GM21619 (cell line): ENCODE results near the gene EPN1.
"Not testable (repeated sequence)": the region's sequence is repeated elsewhere in the genome, so short reads cannot be mapped to it uniquely, and the experiment has no call there.

Experiments used
- ATAC-seq: cut with Tn5 transposase; IDR thresholded peaks from one replicate; pipeline ENCODE4 v1.9.1; 2021; ENCODE audit not compliant: unreplicated experiment

EPN1 gene

GRCh38 chr19:55716531-55716930 lies 41.5 kb downstream of the EPN1 start:
- ATAC-seq = no peak

- ATAC-seq = no peak
These were observed 42.2 kb downstream of the EPN1 start for GRCh38 chr19:55717251-55717650.

- ATAC-seq = not testable (repeated sequence)
These were observed 43.1 kb downstream of the EPN1 start for GRCh38 chr19:55717879-55718711.

DNA sequence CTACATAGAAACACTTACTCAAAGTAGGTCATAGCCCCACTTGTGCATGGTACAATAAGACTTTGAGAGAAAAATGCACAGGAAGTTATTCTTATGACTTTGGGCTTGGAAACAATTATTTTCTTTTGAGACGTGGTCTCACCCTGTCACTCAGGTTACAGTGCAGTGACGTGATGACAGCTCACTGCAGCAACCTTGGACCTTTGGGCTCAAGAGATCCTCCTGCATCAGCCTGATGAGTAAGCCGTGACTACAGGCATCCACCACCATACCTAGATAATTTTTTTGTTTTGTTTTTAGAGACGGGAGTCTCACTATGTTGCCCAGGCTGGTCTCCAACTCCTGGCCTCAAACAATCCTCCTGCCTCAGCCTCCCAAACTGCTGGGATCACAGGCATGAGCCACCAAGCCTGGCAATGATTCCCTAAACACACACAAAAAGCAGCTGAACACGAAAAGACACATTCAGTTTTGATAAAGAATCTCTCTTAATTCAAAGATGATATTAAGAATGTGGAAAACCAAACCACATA lies 45.3 kb downstream of the EPN1 start:
- ATAC-seq = no peak

- ATAC-seq = no peak
These were observed 45.8 kb downstream of the EPN1 start for GRCh38 chr19:55720801-55721200.

DNA sequence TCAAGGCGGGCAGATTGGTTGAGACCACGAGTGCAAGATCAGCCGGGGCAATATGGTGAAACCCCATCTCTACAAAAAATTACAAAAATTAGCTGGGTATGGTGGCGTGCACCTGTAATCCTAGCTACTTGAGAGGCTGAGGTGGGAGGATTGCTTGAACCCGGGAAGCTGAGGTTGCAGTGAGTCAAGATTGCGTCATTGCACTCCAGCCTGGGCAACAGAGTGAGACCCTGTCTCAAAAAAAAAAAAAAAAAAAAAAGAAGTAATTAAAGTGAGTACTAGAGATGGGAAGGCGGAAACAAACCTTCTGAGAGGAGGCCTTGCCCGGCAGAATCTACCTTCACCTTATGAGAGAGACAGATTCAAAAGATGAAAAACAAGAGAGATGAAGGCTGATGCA lies 48.5 kb downstream of the EPN1 start:
- ATAC-seq = no peak

GRCh38 chr19:55730378-55730777 lies 55.4 kb downstream of the EPN1 start:
- not testable (repeated sequence) for ATAC-seq

GRCh38 chr19:55738302-55738701 lies 63.3 kb downstream of the EPN1 start, which contains the start of gene NLRP9:
Gene NLRP9, minus strand, starts transcription at chr19:55738402. Its CDS starts 28 bp downstream, at chr19:55738374.
- no peak for ATAC-seq

DNA sequence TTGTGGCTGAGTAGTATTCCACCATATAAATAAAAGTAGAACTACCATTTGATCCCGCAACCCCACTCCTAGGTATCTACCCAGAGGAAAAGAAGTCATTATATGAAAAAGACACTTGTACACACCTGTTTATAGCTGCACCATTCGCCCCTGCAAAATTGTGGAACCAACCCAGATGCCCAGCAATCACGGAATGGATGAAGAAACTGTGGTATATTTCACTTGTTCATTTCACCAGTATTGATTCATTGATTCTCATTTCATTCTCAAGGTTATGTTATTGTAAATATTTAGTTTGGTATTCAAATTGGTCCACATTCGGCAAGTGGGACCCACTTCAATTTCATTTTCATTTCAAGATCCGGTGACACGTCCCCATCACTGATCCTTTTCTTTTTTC lies 75.7 kb downstream of the EPN1 start:
- no peak for ATAC-seq

DNA sequence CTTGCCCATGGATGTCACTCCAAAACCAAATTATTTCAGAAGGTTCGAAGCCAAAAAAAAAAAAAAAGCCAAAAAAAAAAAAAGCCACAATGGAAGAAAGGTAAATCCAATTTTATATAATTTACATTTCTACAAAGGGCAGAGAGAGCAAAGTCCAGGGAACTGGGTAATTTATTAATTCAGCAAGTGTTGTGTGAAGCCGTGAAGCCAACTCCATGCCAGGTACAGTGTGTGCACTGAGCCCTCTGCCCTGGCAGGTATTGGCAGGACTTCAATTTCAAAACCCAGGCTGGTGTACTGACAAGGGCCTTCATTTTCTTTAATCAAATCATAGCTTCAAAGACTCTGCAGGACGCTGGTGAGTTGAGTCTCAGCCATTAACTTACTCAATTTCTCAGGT lies 78.4 kb downstream of the EPN1 start:
- ATAC-seq = no peak

- ATAC-seq = not testable (repeated sequence)
These were observed 81.8 kb downstream of the EPN1 start for GRCh38 chr19:55756808-55757207.

- ATAC-seq = not testable (repeated sequence)
These were observed 83.8 kb downstream of the EPN1 start, which contains the start of gene RFPL4A for GRCh38 chr19:55758797-55759196. Gene RFPL4A, plus strand, starts transcription at chr19:55759097. Its CDS starts 2,704 bp downstream, at chr19:55761801.
